Measurements from ENCODE around the gene RD3L. TPM values are rescaled to one million over a fixed set of nuclear protein-coding genes. Genes with fewer than 3 reads are reported as not detected.
A peak's percentile ranks its signal among the peaks of the same experiment; 100 is the strongest.

Gene RD3L
- total and polyA plus RNA-seq, 2 of the 13 experiments (the other 11 are each of a cell fraction or from before 2014, with no cell fraction given), result not detected

- no peak for TF ChIP-seq PRDM4 (CRISPR knock-in tag; IDR thresholded peaks at IDR 0.05; ENCODE audit: borderline replicate concordance)
- TF ChIP-seq ZNF512 (CRISPR knock-in tag; IDR thresholded peaks at IDR 0.05), result no peak
- no peak for TF ChIP-seq ZNF7 (CRISPR knock-in tag; IDR thresholded peaks at IDR 0.05)
- no peak for TF ChIP-seq MLXIP (CRISPR knock-in tag; IDR thresholded peaks at IDR 0.05; ENCODE audit: borderline replicate concordance)
- TF ChIP-seq, protein P1, sequence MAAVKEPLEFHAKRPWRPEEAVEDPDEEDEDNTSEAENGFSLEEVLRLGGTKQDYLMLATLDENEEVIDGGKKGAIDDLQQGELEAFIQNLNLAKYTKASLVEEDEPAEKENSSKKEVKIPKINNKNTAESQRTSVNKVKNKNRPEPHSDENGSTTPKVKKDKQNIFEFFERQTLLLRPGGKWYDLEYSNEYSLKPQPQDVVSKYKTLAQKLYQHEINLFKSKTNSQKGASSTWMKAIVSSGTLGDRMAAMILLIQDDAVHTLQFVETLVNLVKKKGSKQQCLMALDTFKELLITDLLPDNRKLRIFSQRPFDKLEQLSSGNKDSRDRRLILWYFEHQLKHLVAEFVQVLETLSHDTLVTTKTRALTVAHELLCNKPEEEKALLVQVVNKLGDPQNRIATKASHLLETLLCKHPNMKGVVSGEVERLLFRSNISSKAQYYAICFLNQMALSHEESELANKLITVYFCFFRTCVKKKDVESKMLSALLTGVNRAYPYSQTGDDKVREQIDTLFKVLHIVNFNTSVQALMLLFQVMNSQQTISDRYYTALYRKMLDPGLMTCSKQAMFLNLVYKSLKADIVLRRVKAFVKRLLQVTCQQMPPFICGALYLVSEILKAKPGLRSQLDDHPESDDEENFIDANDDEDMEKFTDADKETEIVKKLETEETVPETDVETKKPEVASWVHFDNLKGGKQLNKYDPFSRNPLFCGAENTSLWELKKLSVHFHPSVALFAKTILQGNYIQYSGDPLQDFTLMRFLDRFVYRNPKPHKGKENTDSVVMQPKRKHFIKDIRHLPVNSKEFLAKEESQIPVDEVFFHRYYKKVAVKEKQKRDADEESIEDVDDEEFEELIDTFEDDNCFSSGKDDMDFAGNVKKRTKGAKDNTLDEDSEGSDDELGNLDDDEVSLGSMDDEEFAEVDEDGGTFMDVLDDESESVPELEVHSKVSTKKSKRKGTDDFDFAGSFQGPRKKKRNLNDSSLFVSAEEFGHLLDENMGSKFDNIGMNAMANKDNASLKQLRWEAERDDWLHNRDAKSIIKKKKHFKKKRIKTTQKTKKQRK (IDR thresholded peaks at IDR 0.05; ENCODE audit: low read length), result no peak
- 0 out of 2 replicates have a peak, but pooled peaks have one; percentile 35 for TF ChIP-seq CEBPG (CRISPR knock-in tag; IDR thresholded peaks at IDR 0.05)
- TF ChIP-seq MNT (IDR thresholded peaks at IDR 0.05), result no peak
- TF ChIP-seq SIX4 (CRISPR knock-in tag; IDR thresholded peaks at IDR 0.05), result no peak
- TF ChIP-seq, protein P2, sequence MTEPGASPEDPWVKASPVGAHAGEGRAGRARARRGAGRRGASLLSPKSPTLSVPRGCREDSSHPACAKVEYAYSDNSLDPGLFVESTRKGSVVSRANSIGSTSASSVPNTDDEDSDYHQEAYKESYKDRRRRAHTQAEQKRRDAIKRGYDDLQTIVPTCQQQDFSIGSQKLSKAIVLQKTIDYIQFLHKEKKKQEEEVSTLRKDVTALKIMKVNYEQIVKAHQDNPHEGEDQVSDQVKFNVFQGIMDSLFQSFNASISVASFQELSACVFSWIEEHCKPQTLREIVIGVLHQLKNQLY (CRISPR knock-in tag; IDR thresholded peaks at IDR 0.05), result peak; percentile 22; the same call in 1 of the 2 replicates
- TF ChIP-seq, protein P3, sequence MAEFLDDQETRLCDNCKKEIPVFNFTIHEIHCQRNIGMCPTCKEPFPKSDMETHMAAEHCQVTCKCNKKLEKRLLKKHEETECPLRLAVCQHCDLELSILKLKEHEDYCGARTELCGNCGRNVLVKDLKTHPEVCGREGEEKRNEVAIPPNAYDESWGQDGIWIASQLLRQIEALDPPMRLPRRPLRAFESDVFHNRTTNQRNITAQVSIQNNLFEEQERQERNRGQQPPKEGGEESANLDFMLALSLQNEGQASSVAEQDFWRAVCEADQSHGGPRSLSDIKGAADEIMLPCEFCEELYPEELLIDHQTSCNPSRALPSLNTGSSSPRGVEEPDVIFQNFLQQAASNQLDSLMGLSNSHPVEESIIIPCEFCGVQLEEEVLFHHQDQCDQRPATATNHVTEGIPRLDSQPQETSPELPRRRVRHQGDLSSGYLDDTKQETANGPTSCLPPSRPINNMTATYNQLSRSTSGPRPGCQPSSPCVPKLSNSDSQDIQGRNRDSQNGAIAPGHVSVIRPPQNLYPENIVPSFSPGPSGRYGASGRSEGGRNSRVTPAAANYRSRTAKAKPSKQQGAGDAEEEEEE (CRISPR knock-in tag; IDR thresholded peaks at IDR 0.05; ENCODE audit: borderline replicate concordance), result no peak
- peak; percentile 96 for TF ChIP-seq STAG1 (CRISPR knock-in tag; IDR thresholded peaks at IDR 0.05)
- no peak for TF ChIP-seq ELF4 (CRISPR knock-in tag; IDR thresholded peaks at IDR 0.05; ENCODE audit: borderline replicate concordance)
- TF ChIP-seq ZFP90 (CRISPR knock-in tag; IDR thresholded peaks at IDR 0.05; ENCODE audit: borderline replicate concordance), result no peak
- no peak for TF ChIP-seq NFYB (CRISPR knock-in tag; IDR thresholded peaks at IDR 0.05)
These were observed 31.9 kb downstream of the RD3L start (continued) for GRCh38 chr14:103910262-103910935.
